ENCODE results near the gene NXN.

DNA sequence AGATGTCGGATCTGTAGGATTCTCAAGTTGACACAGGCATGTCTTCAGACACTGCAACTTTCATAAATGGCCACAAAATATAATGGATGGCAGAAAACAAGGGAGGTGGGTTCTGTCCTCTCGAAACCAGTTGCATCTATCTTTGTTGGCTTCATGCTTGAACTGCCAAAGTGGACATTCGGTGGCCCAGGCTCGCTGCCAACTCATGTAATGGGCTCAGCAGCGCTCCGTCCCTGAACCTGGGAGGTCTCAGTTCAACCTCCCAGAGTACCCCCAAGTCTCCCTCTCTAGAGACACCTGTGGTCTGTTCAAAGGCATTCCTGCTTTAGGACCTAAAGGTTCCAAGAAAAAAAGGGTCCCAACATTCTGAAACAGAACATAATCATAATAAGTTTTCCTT, 71.9 kb downstream of the NXN start:
- TF ChIP-seq POLR2A (IDR thresholded peaks at IDR 0.05): no peak
- TF ChIP-seq, protein P1, sequence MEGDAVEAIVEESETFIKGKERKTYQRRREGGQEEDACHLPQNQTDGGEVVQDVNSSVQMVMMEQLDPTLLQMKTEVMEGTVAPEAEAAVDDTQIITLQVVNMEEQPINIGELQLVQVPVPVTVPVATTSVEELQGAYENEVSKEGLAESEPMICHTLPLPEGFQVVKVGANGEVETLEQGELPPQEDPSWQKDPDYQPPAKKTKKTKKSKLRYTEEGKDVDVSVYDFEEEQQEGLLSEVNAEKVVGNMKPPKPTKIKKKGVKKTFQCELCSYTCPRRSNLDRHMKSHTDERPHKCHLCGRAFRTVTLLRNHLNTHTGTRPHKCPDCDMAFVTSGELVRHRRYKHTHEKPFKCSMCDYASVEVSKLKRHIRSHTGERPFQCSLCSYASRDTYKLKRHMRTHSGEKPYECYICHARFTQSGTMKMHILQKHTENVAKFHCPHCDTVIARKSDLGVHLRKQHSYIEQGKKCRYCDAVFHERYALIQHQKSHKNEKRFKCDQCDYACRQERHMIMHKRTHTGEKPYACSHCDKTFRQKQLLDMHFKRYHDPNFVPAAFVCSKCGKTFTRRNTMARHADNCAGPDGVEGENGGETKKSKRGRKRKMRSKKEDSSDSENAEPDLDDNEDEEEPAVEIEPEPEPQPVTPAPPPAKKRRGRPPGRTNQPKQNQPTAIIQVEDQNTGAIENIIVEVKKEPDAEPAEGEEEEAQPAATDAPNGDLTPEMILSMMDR (IDR thresholded peaks at IDR 0.05): no peak

Measured in Peyer's patch (tissue), 4 donors.